GM12865 (cell line): Measurements from ENCODE around the gene VWDE.
"Not testable (repeated sequence)": the region's sequence is repeated elsewhere in the genome, so short reads cannot be mapped to it uniquely, and the experiment has no call there.

Source experiments
- DNase-seq: peaks from one replicate; pipeline ENCODE4 v3.0.0; 2010; ENCODE audit warnings: low read depth
- H3K4me3 ChIP-seq: 2 replicates; pipeline ENCODE4 v1.5.1; 2011; ENCODE audit warnings: mild to moderate bottlenecking, low read depth, low read length, control low read depth
- TF ChIP-seq, protein P1 (sequence below): IDR thresholded peaks from 2 replicates; pipeline ENCODE4 v1.5.1; 2011; ENCODE audit warnings: low read length, control low read depth, low read depth, inconsistent platforms; ENCODE audit not compliant: insufficient read depth; ENCODE audit errors: missing control alignments

VWDE gene

DNA sequence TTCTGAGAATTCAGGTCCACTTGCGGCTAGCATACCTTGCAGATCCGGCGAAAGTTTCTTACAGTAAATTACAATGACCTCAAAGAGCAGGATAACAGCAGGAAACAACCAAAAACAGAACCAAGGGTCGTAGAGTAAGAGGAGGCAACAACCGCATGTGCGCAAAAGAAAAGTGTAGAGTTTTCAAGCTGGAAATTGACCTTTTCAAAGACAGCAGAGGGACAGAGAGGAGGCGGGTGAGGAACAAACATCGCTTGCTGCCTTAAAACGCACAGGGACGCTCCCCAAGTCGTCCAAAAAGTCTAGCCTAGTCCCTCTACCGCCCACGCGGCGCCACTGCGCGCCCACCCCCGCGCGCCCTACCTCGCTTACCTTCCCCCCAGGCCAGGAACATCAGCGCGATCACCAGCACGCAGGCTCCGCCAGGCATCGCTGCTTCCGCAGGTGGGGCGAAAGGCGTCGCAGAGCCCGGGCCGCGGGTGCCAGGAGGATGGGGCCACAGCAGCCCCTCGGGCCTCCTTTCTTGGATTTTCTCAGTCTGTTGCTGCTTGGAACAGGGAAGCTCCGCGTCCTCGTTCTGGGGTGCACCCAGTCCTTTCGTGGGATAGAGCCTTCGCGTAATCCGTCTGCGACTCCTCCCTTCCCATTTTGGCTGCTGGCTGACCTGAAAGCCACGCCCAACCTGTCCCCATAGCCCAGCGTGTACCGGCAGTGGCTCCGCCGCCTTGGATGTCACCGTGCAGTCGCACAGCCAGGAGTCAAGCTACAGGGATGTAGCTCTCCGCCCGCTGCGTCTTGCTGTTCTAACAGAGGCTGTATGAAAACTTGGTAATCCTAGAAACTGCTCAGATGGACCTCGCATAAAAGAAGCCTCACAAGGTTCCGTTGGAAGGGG lies at the start of gene VWDE:
VWDE (minus strand) TSS at position 579 of the 895 bp plus-strand sequence; CDS start at position 430, 149 bp downstream.
- peak within 1 kb of the TSS; percentile 40 for H3K4me3 ChIP-seq
- TF ChIP-seq, protein P1, sequence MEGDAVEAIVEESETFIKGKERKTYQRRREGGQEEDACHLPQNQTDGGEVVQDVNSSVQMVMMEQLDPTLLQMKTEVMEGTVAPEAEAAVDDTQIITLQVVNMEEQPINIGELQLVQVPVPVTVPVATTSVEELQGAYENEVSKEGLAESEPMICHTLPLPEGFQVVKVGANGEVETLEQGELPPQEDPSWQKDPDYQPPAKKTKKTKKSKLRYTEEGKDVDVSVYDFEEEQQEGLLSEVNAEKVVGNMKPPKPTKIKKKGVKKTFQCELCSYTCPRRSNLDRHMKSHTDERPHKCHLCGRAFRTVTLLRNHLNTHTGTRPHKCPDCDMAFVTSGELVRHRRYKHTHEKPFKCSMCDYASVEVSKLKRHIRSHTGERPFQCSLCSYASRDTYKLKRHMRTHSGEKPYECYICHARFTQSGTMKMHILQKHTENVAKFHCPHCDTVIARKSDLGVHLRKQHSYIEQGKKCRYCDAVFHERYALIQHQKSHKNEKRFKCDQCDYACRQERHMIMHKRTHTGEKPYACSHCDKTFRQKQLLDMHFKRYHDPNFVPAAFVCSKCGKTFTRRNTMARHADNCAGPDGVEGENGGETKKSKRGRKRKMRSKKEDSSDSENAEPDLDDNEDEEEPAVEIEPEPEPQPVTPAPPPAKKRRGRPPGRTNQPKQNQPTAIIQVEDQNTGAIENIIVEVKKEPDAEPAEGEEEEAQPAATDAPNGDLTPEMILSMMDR, result no peak
- peak; percentile 53 for DNase-seq

DNA sequence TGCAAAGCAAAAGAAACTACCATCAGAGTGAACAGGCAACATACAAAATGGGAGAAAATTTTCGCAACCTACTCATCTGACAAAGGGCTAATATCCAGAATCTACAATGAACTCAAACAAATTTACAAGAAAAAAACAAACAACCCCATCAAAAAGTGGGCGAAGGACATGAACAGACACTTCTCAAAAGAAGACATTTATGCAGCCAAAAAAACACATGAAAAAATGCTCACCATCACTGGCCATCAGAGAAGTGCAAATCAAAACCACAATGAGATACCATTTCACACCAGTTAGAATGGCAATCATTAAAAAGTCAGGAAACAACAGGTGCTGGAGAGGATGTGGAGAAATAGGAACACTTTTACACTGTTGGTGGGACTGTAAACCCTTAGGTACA lies 49.5 kb upstream of the VWDE start:
- not testable (repeated sequence) for H3K4me3 ChIP-seq, DNase-seq

DNA sequence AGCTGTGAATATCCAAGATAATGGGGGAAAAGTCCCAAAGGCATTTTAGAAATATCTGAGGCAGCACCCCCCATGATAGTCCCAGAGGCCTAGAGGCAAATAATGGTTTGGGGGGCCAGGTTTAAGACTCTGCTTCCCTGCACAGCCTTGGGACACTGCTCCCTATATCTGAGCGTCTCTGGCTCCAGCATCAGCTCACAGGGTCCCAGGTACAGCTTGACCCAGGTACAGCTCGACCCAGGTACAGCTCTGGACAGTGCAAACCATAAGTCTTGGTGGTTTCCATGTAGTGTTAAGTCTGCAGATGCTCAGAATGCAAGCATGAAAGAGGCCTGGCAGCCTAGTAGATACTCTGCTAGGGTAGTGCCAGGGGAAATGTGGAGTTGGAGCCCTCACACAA lies 47.0 kb upstream of the VWDE start:
- TF ChIP-seq, protein P1, result no peak
- DNase-seq, result no peak

DNA sequence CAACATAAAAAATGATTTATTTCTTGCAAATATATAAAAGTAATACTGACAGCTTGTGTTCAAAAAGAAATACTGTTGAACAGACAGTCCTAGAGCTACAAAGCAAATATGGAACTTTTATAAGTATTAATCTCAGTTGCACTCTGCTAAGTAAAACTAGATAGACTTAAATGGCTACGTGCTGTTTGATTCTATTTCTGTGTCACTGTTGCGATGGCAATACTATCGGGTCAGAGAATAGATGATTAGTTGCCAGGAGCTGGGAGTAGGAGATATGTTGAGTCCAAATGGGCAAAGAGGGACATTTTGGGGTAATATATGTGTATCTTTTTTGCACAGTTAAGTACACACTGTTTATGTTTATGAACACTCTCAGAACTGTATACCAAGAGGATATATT lies 41.1 kb upstream of the VWDE start:
- TF ChIP-seq, protein P1, result no peak
- H3K4me3 ChIP-seq, result no peak overlapping the region
- DNase-seq, result no peak

More for the DNA sequence above, 47.0 kb upstream of the VWDE start:
- H3K4me3 ChIP-seq, result no peak overlapping the region

DNA sequence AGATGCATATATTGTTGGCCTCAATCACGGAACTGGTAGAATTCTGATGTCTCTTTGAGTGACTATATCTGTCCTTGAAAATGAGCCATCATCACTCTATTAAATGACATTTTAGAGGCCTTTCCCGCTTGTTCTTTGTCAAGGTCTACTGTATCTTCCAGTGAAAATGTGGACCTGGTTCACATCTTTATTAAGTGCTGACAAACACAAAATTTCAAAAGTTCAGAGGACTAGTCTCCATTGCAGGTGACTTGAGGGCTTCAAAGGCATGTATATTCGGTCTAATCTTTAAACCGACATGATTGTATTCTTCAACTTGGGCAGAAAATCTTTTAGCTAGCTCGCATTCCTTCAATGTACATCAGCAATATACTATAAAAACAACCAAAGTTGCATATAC lies 36.6 kb upstream of the VWDE start:
- DNase-seq, result no peak
- no peak overlapping the region for H3K4me3 ChIP-seq
- TF ChIP-seq, protein P1, result no peak

DNA sequence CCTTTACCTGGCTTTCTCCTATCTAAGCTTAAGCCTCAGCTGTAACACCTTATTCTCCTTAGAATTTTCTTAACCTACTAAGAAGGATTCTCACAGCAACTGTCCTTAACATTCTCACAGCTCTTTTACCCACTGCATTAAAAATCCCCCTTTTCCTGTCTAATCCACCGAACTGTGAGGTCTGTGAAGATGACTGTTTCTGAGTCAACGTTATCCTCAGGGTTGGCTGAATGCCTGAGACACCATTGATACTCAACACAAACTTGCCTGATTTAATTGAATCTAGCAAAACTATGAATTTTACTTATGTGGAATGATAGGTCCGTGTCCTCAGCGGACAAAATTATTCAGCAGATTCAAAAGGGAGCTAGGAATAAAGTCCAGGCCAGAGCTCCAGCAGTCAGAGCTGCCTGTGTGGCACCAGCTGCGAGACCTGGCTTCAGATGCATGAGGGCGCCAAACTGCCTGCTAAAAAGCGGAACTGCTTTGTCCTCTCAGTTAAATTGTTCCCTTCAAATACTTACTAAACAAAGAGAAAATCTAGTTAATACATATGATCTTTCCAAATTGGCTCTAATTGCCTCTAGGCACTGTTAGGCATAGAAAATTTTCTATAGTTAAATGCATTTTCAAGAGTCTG lies 33.4 kb upstream of the VWDE start:
- no peak overlapping the region for H3K4me3 ChIP-seq
- peak; percentile 24 for DNase-seq
- TF ChIP-seq, protein P1, result no peak

DNA sequence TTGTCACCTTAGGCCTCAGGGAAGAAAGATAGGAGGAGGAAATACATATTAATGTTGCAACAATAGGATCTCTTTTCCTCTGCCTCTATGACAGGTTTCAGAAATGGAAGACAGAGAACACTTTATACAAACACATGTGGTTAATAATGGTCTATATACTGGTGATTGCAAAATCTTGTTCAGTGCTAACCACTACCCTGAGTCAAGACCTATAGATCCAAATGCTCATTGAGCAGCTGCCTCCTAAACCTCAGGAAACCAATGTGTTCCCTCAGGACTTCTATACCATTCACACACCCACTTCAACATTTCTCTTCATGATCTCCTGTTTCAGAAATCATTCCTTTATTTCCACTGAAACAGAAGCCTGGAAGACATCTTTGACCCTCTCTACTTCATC lies 32.5 kb upstream of the VWDE start:
- DNase-seq, result no peak
- TF ChIP-seq, protein P1, result no peak
- H3K4me3 ChIP-seq, result no peak overlapping the region
